H1 (cell line): ENCODE results near the gene TENT4A. TPM values are rescaled to one million over a fixed set of nuclear protein-coding genes. Genes with fewer than 3 reads are reported as not detected.

Experiments used
- EGR1 ChIP-seq: IDR thresholded peaks from 2 replicates; pipeline ENCODE4 v1.6.1; 2011; ENCODE audit warnings: low read depth, low read length, borderline replicate concordance
- SAP30 ChIP-seq: fragments of 300-600 bp; sonication (generic); IDR thresholded peaks from 2 replicates; pipeline ENCODE4 v1.7.1; 2012; ENCODE audit warnings: low read length, moderate library complexity, mild to moderate bottlenecking, inconsistent platforms; ENCODE audit not compliant: insufficient read depth, insufficient replicate concordance
- SP4 ChIP-seq: IDR thresholded peaks from 2 replicates; pipeline ENCODE4 v1.6.1; 2012; ENCODE audit warnings: low read length, inconsistent platforms
- polyA plus RNA-seq, 7 experiments: library from polyadenylated mRNA; depleted of rRNA in 3 of 7; stranded (reverse) in 5 of 7; unstranded in 2 of 7; fragments of >200 nt in 5 of 7; fragments of 200-250 nt in 2 of 7; gene quantifications; 1 replicate in 5 of 7; 2 replicates in 1 of 7; 4 replicates in 1 of 7; pipeline versions ENCODE4 v1.2.1 to v1.2.3, GENCODE V29; 2011 to 2013; ENCODE audit warnings: missing spikeins in 2 of 7, mixed read lengths in 2 of 7
- total RNA-seq: library from RNA; stranded (reverse); fragmentation: NEBNext Ultra II Directional; extraction: Animal tissue kit (Norgen Biotek cat#: 25700); gene quantifications from 2 replicates; pipeline ENCODE4 v1.2.1, GENCODE V29; 2021
- TF ChIP-seq, protein P1 (sequence below): IDR thresholded peaks from 2 replicates; pipeline ENCODE4 v1.6.1; 2012; ENCODE audit warnings: inconsistent platforms

TENT4A gene
- total and polyA plus RNA-seq, 2 of the 8 experiments (the other 6 are each of a cell fraction or from before 2014, with no cell fraction given), result 8.9 to 25.1 TPM

DNA sequence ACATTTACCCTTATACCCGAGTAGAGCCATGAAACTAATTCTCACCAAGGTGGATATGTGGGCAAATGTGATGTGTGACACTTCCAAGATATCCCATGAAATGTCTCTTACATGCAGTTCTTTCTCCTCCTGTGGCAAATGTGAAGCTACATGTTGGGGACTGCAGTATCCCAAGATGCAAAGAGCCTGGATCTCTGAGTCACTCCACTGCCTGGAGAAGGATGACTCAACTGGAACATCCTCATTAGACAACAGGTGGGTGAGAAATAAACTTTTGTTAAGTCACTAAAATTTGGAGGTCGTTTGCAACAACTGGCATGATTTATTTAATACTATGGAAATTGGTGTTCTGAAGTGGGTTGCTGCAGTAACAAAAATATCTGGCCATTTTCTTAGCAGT lies 36.5 kb upstream of the TENT4A start (continued):
- TF ChIP-seq, protein P1, sequence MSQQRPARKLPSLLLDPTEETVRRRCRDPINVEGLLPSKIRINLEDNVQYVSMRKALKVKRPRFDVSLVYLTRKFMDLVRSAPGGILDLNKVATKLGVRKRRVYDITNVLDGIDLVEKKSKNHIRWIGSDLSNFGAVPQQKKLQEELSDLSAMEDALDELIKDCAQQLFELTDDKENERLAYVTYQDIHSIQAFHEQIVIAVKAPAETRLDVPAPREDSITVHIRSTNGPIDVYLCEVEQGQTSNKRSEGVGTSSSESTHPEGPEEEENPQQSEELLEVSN, result no peak
- TF ChIP-seq SP4, result no peak
- no peak for TF ChIP-seq SAP30
- no peak for TF ChIP-seq EGR1
- TF ChIP-seq, all 59 proteins: peak for 0
